ENCODE data around the gene KIF2C. TPM values are rescaled to one million over a fixed set of nuclear protein-coding genes. Genes with fewer than 3 reads are reported as not detected.

Gene KIF2C
- total and polyA plus RNA-seq, 9 of the 15 experiments (the other 6 are each of a cell fraction or from before 2014, with no cell fraction given): 84.9 to 226 (median 169) TPM

- peak; percentile 65; the same call in 1 of the 2 replicates for TF ChIP-seq SRSF3 (IDR thresholded peaks at IDR 0.05; ENCODE audit: insufficient read depth, low read length)
- no peak for TF ChIP-seq BCLAF1 (IDR thresholded peaks at IDR 0.05; ENCODE audit: borderline replicate concordance in 1 of 2, control insufficient read depth in 1 of 2, low read depth in 2 of 2, low read length in 1 of 2)
- no peak for TF ChIP-seq SREBF2 (CRISPR knock-in tag; IDR thresholded peaks at IDR 0.05)
- peak; percentile 37; the same call in 1 of the 2 replicates for TF ChIP-seq PTTG1 (tag; IDR thresholded peaks at IDR 0.05; ENCODE audit: low read depth)
- no peak for TF ChIP-seq ARHGAP35 (IDR thresholded peaks at IDR 0.05; ENCODE audit: partially characterized antibody)
- TF ChIP-seq EP300 (IDR thresholded peaks at IDR 0.05; ENCODE audit: low read length): no peak
- peak; percentile 25; the same call in 1 of the 2 replicates for TF ChIP-seq MTF1 (CRISPR knock-in tag; IDR thresholded peaks at IDR 0.05; ENCODE audit: borderline replicate concordance)
- TF ChIP-seq ZNF584 (CRISPR knock-in tag; IDR thresholded peaks at IDR 0.05; ENCODE audit: low read depth): no peak
- no peak for TF ChIP-seq NEUROD1 (IDR thresholded peaks at IDR 0.05; ENCODE audit: borderline replicate concordance, low read depth, low read length, partially characterized antibody)
- TF ChIP-seq GTF2E2 (tag; IDR thresholded peaks at IDR 0.05): no peak
- no peak for TF ChIP-seq CTCFL (IDR thresholded peaks at IDR 0.05; ENCODE audit: borderline replicate concordance, insufficient read depth, low read depth, low read length, poor library complexity, severe bottlenecking)
- no peak for TF ChIP-seq C11orf30 (IDR thresholded peaks at IDR 0.05; ENCODE audit: low read depth)
- no peak for TF ChIP-seq RNF219 (CRISPR knock-in tag; IDR thresholded peaks at IDR 0.05)
- no peak for TF ChIP-seq BCOR (IDR thresholded peaks at IDR 0.05)
- TF ChIP-seq VEZF1 (CRISPR knock-in tag; IDR thresholded peaks at IDR 0.05): no peak
Observed at GRCh38 chr1:44808063-44808937, 68.7 kb downstream of the KIF2C start, which contains the start of gene BTBD19 (continued).

All from K562 (cell line).